ENCODE measurements around the gene MYL7. TPM values are rescaled to one million over a fixed set of nuclear protein-coding genes. Genes with fewer than 3 reads are reported as not detected.

The MYL7 gene
- total RNA-seq, 2 experiments from 2014 or later, result not detected

DNA sequence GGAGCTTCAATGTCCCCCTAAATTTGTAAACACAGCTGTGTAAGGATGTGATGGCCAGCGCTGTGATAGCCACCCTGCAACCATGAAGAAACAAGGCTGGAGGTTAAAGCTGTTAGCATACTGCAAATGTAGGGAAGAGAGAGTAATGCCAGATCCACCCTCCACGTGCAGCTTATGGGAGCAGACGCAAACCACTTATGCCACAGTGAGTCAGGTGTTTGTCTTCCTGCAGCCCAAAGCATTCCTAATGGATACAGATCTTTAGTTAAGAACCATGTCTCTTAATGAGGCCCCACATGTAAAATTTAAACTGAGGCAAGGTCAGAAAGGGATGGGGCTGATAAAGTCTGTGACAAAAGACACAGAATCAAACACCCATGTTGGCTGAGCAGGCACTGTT, 13.6 kb upstream of the MYL7 start:
- no peak overlapping the region for H3K4me3 Mint-ChIP-seq
- ATAC-seq (no peak), DNase-seq (no peak)
- ChIA-PET POLR2A (no interaction called here), CTCF (no interaction called here)
- no peak overlapping the region for H3K27ac Mint-ChIP-seq
- no peaks in the 10 kb centered on the region for H3K27me3 Mint-ChIP-seq
- H3K36me3 Mint-ChIP-seq (ENCODE audit: low read depth), result no peaks in the 10 kb centered on the region
- intact Hi-C loops (cut with DNase I, micrococcal nuclease), result no loop called here
- no peaks in the 10 kb centered on the region for H3K9me3 Mint-ChIP-seq (ENCODE audit: low read depth)
- H3K4me1 Mint-ChIP-seq, result no peaks in the 10 kb centered on the region

DNA sequence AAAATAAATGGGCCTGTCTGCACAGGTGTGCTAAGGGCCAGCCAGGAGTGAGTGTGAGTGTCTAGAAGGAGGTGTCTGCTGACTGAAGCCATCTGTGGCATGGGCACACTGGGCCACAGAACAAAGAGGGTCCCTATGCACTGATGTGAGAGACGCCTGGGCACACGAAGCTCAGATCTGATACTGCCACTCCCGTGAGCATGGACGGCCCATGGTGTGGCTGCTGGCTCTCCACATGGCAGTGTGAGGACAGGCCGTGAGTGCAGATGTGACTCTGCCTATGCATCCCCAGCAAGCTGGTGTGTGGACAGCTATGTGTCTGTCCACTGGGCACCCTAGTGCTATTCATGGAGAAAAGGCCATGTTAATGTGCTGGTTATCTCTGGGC, 12.8 kb upstream of the MYL7 start:
- Mint-ChIP-seq H3K9me3 (ENCODE audit: low read depth) (no peaks in the 10 kb centered on the region), H3K4me3 (no peak overlapping the region), H3K4me1 (no peaks in the 10 kb centered on the region), H3K27ac (no peak overlapping the region), H3K27me3 (no peaks in the 10 kb centered on the region), H3K36me3 (ENCODE audit: low read depth) (no peaks in the 10 kb centered on the region)
- intact Hi-C loops (cut with DNase I, micrococcal nuclease), result no loop called here
- ATAC-seq (no peak), DNase-seq (no peak)
- ChIA-PET CTCF (no interaction called here), POLR2A (no interaction called here)

DNA sequence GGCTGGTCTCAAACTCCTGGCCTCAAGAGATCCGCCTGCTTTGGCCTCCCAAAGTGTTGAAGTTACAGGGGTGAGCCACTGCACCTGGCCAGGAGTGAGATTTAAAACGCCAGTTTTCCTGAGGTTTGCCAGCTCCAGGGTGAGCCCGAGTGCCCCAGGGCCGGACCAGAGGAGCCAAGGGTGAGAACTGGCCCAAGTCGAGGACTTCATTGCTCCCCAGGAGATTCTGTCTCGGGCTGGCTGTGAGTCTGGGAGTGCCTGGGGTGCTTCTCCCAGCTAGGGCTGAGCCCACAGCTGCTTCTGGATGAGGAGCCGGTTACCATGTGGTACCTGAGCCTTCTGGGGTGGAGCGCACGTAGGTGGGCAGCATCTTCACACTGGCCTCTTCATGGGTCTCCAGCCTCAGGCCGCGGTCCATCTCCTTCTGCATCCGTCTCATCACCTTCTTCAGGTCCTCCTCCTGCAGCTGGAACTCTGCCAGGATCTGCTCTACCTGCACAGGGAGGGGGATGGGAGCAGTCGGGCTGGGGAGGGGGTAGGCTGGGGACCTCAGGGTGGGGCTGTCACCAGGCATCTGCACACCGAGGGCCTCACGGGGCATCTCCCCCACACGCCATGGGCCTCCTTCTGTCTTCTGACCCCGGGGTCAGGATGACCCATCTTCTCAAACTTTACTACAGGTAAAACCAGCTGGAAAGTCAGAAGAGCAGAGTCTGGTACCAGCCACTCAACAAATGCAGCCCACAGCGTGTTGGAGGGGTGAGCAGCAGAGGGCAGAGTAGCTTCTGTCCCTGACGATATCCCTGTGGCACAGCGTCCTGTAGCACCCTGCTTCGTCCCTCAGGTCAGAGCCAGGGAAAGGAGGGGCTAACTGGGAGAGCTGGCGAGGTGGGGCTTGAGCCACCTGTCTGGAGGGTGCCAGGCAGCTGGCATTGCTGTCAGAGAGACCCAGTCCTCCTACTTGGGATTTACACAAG, 12.1 kb upstream of the MYL7 start:
- no peak for ATAC-seq
- ChIA-PET CTCF (no interaction called here), POLR2A (no interaction called here)
- no peaks in the 10 kb centered on the region for H3K36me3 Mint-ChIP-seq (ENCODE audit: low read depth)
- no peaks in the 10 kb centered on the region for H3K27me3 Mint-ChIP-seq
- no peaks in the 10 kb centered on the region for H3K4me1 Mint-ChIP-seq
- intact Hi-C loops (cut with DNase I, micrococcal nuclease), result no loop called here
- DNase-seq, result no peak
- H3K4me3 Mint-ChIP-seq, result no peak overlapping the region
- H3K27ac Mint-ChIP-seq, result no peak overlapping the region
- no peaks in the 10 kb centered on the region for H3K9me3 Mint-ChIP-seq (ENCODE audit: low read depth)

DNA sequence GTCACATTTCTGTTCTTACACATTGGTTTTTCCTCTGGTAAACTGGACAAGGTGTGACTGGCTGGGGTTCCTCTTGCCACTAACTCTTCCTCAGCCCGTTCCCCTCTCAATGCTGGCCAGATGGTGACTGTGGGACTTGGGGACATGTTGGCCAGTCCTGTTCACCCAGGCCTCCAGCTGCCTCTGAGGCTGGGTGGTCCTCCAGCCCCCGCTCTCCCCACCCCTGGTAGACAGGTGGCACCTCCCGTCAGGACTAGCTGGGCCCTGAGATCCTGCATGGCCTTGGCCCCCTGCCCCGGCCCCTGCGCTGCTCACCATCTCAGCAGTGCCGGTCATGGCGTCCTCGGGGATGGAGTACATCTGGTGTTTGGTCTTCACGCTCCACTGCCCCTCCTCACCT, 10.8 kb upstream of the MYL7 start:
- H3K27me3 Mint-ChIP-seq, result no peaks in the 10 kb centered on the region
- H3K36me3 Mint-ChIP-seq (ENCODE audit: low read depth), result no peaks in the 10 kb centered on the region
- POLR2A ChIA-PET, result no interaction called here
- H3K27ac Mint-ChIP-seq, result no peak overlapping the region
- DNase-seq (no peak), ATAC-seq (no peak)
- H3K9me3 Mint-ChIP-seq (ENCODE audit: low read depth), result no peaks in the 10 kb centered on the region
- CTCF ChIA-PET, result no interaction called here
- no peak overlapping the region for H3K4me3 Mint-ChIP-seq
- no peaks in the 10 kb centered on the region for H3K4me1 Mint-ChIP-seq
- intact Hi-C loops (cut with DNase I, micrococcal nuclease), result no loop called here

DNA sequence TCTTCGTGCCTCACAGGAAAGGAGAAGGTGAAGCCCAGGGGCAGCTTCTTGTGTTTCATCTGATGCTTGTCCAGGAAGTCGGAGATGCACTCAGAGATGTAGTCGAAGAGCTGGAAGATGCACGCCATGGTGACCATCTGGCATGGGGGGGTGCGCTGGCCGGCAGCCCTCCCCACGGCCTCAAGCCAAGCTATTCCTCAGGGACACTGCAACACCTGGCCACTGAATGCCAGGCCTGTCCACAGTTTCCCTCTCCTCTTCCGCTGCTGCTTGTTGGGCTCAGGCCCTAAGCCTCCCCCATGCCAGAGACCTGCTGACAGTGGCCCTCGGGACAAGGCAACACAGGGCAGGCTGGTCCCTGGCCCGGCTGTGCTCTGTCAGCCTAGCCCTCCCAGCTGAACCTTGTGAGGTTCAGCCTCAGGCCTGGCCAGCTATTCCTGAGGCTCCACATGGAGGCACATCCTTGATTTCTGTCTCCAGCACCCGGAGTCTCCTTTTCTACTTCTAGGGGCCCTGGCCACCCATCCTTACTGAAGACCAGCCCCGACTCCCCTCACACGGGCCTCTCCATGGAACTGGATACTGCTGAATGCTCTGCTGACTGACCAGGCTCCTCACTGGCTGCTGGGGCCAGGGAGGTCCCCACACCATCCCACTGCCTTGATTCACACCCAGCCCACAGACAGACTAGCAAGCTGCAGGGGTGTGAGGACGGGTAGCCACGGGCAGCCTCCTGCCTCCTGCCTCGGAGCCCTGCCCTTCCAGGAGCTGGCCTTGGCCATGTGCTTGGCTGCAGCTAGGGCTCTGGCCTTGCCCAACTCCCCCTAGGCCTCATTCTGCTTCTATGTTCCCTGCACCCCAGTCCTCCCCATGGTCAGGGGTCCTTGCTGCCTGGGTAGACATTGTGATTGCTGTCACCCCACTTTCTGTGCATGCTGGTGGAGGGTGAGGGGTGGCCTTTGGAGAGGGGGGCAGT, 10.1 kb upstream of the MYL7 start:
- no peaks in the 10 kb centered on the region for H3K36me3 Mint-ChIP-seq (ENCODE audit: low read depth)
- ATAC-seq, result no peak
- POLR2A ChIA-PET, result no interaction called here
- DNase-seq, result no peak
- intact Hi-C loops (cut with DNase I, micrococcal nuclease), result no loop called here
- no peaks in the 10 kb centered on the region for H3K9me3 Mint-ChIP-seq (ENCODE audit: low read depth)
- CTCF ChIA-PET, result no interaction called here
- H3K27me3 Mint-ChIP-seq, result no peaks in the 10 kb centered on the region
- no peaks in the 10 kb centered on the region for H3K4me1 Mint-ChIP-seq
- H3K4me3 Mint-ChIP-seq, result no peak overlapping the region
- no peak overlapping the region for H3K27ac Mint-ChIP-seq

DNA sequence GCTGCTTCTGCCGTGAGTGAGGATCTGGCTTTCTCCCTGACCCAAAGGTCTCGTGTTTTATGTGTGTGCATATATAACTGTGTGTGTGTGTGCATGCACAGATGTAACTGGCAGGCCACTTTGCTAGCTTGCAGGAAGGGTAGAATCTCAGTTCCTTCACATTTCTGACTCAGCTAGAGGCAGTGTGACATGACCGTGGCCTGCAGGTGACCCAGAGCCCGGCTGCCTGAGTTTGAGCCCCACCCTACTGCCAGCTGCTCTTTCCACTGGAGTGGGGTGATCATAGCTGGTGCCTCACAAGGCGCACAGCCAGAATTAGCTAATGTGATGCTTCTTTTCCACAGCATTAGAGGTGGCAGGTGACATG, 9.3 kb upstream of the MYL7 start:
- ChIA-PET POLR2A (no interaction called here), CTCF (interaction anchor here (1.2 kb wide), 1 partner anchor 46 kb away, joined by 3 read pairs; no protein-coding TSS in a partner anchor)
- no peak overlapping the region for H3K27ac Mint-ChIP-seq
- peaks cover 1% of the 10 kb centered on the region for H3K4me1 Mint-ChIP-seq
- H3K36me3 Mint-ChIP-seq (ENCODE audit: low read depth), result no peaks in the 10 kb centered on the region
- intact Hi-C loops (cut with DNase I, micrococcal nuclease), result no loop called here
- ATAC-seq (no peak), DNase-seq (no peak)
- H3K27me3 Mint-ChIP-seq, result no peaks in the 10 kb centered on the region
- no peaks in the 10 kb centered on the region for H3K9me3 Mint-ChIP-seq (ENCODE audit: low read depth)
- no peak overlapping the region for H3K4me3 Mint-ChIP-seq

DNA sequence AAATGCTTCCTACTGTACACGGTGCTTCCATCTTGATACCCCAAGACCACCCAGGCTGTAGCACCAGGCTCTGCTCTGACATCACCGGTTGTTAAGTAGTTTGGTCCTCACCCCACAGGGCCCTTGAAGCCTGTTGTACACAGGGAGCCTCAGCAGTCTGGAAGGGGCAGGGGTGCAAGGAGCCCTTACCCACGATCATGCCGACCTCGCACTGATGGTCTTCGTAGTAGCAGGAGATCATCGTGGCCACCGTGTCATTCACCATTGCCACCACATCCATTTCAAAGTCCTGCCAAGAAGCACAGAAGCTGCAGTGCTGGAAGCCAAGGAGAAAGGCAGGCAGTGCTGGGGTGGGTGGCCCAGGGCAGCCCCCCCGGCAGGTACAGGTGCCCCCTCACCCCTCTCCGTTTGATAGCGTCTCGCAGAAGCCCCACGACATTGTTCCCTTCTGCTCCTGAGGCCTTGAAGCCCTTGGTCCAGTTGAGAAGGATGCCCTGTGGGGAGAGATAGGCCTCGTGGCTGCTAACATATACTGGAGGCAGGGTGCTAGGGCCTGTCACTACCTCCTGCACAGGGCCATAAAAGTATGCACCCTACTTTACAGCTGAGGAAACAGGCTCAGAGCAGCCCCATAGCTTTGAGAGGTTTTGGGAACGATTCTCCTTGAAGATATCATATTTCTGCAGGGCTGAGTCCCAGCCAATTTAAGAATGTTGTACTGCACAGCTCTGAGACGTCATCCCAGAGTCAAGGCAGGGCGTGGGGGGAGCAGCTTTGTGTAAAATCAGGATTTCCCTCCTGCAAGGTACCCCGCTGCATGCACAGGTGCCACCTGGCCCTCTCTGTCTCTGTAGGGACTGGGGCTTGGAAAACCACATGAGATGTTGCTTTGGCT, 8.7 kb upstream of the MYL7 start:
- H3K27ac Mint-ChIP-seq, result no peak overlapping the region
- no peak for DNase-seq
- ChIA-PET CTCF (interaction anchor here (1.2 kb wide), 1 partner anchor 47 kb away, joined by 3 read pairs; no protein-coding TSS in a partner anchor), POLR2A (no interaction called here)
- intact Hi-C loops (cut with DNase I, micrococcal nuclease), result no loop called here
- no peak for ATAC-seq
- H3K9me3 Mint-ChIP-seq (ENCODE audit: low read depth), result no peaks in the 10 kb centered on the region
- peaks cover 6% of the 10 kb centered on the region for H3K4me1 Mint-ChIP-seq
- H3K27me3 Mint-ChIP-seq, result peaks cover 3% of the 10 kb centered on the region
- no peaks in the 10 kb centered on the region for H3K36me3 Mint-ChIP-seq (ENCODE audit: low read depth)
- H3K4me3 Mint-ChIP-seq, result no peak overlapping the region

DNA sequence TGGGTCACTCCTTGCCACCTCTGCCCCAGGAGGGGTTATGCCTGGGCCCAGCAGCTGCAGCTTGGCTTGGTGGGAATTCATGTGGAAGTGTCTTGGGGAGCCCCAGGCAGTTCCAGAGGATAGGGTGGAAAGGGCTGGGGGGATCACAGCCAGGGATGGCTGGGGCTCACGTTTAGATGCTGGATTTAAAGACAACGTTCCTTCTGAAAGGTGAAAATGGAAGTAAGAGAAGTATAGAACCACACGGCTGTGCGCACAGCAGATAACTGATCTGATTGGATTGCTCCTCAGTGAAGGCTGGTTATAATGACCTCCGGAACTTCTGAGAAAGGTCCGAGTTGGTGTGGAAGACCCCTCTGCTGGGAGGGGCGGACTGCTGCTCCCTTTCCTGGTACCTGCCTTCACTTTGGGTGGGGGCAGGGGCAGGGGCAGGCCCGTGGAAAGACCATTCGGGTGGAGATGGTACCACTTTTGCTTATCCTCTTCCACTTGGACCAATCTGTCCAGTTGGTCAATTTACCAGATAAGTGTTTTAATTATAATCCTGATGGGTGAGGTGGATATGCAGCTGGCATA, 7.9 kb upstream of the MYL7 start:
- H3K36me3 Mint-ChIP-seq (ENCODE audit: low read depth), result no peaks in the 10 kb centered on the region
- intact Hi-C loops (cut with DNase I, micrococcal nuclease), result no loop called here

DNA sequence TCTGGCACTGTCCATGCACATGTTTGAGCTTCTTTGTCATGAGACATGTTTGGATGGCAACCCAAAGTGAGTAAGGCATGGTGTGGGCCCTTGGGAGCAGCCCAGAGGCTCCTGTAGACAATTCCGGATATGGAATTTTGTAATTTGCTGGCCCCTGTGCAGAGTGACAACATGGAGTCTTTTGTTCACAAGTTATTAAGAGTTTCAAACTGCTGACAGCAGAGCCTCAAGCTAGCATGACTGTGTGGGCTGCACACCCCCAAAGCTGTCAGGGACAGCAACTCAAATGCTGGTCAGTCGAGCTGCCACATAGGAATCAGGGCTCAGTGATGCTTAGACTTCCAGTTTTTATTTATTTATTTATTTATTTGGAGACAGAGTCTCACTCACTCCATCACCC, 7.0 kb upstream of the MYL7 start:
- ATAC-seq (no peak), DNase-seq (no peak)
- POLR2A ChIA-PET, result no interaction called here
- Mint-ChIP-seq H3K4me3 (no peak overlapping the region), H3K4me1 (peaks cover 6% of the 10 kb centered on the region), H3K36me3 (ENCODE audit: low read depth) (no peaks in the 10 kb centered on the region), H3K27me3 (peaks cover 3% of the 10 kb centered on the region), H3K9me3 (ENCODE audit: low read depth) (no peaks in the 10 kb centered on the region), H3K27ac (no peak overlapping the region)
- CTCF ChIA-PET, result interaction anchor here (0.6 kb wide), 3 partner anchors 47 to 192 kb away, joined by 3 read pairs; no protein-coding TSS in a partner anchor
- intact Hi-C loops (cut with DNase I, micrococcal nuclease), result no loop called here

More for the DNA sequence above, 7.9 kb upstream of the MYL7 start:
- Mint-ChIP-seq H3K4me1 (peaks cover 6% of the 10 kb centered on the region), H3K9me3 (ENCODE audit: low read depth) (no peaks in the 10 kb centered on the region), H3K27ac (no peak overlapping the region), H3K4me3 (no peak overlapping the region), H3K27me3 (peaks cover 3% of the 10 kb centered on the region)
- DNase-seq (no peak), ATAC-seq (no peak)
- POLR2A ChIA-PET, result no interaction called here
- CTCF ChIA-PET, result interaction anchor here (1.2 kb wide), 1 partner anchor 47 kb away, joined by 3 read pairs; no protein-coding TSS in a partner anchor

DNA sequence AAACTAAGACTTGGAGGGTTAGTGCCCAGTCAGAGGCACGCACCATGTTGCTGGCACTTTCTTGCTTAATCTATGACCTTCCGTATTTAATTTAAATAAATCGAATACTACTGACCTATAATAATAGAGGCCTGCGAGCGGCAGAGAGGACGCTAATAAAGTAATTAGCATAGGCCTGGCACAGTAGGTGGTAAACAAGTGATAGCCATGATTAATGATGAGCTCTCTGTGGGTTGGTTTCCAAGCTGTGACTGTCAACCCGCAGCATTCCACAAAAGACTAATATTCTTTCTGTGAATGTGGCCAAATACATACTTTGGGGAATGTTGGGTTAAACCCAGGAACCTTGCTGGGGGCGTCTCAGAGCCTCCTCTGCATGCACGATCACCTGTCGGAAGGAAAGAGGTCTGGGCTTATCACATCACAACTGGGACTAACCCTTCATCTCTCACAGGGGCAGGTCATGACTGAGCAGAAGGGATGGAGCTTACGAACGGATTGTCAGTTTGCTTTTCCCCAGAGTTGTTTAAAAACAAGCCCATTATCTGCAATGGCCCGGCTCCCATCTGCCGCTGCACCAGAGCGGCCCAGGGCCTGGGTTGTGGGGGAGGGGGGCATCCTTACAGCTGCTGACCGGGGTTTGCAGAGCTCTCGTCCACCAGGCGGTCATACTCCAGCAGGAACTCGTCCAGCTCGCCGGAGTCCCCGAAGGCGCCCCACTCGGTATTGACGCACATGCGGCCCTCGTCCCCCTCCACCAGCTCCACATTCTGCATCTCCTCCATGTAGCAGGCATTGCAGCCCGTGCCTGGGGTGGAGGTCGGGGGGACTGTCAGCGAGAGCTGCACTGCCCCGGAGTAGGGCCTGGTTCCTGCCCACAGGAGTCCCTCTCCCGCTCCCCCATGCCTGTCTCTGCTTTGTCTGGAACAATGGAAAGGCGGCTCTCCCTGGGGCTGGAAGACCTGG, 6.2 kb upstream of the MYL7 start:
- no peak for ATAC-seq
- CTCF ChIA-PET, result interaction anchor here (0.6 kb wide), 3 partner anchors 48 to 192 kb away, joined by 3 read pairs; no protein-coding TSS in a partner anchor
- Mint-ChIP-seq H3K27me3 (peaks cover 3% of the 10 kb centered on the region), H3K4me3 (no peak overlapping the region), H3K36me3 (ENCODE audit: low read depth) (no peaks in the 10 kb centered on the region), H3K4me1 (peaks cover 6% of the 10 kb centered on the region), H3K27ac (no peak overlapping the region), H3K9me3 (ENCODE audit: low read depth) (no peaks in the 10 kb centered on the region)
- intact Hi-C loops (cut with DNase I, micrococcal nuclease), result no loop called here
- DNase-seq, result no peak
- POLR2A ChIA-PET, result no interaction called here
